Measurements from ENCODE around the gene BCAR3.
A peak's percentile ranks its signal among the peaks of the same experiment; 100 is the strongest.
"Not testable (repeated sequence)": the region's sequence is repeated elsewhere in the genome, so short reads cannot be mapped to it uniquely, and the experiment has no call there.

Gene BCAR3

GRCh38 chr1:93594603-93594880, 87.1 kb downstream of the BCAR3 start:
- TF ChIP-seq CTCF (IDR thresholded peaks at IDR 0.05; ENCODE audit: low read depth, low read length): no peak
- no peak for DNase-seq (ENCODE audit: low read depth, low spot score)
- H3K4me3 ChIP-seq (ENCODE audit: low read depth, low read length): no peak overlapping the region
- in situ Hi-C loops (cut with HindIII; ENCODE audit: low sequenced_read_pairs): no loop called here

GRCh38 chr1:93593854-93594602, 87.6 kb downstream of the BCAR3 start:
- in situ Hi-C loops (cut with HindIII; ENCODE audit: low sequenced_read_pairs): no loop called here
- no peak overlapping the region for H3K4me3 ChIP-seq (ENCODE audit: low read depth, low read length)
- no peak for TF ChIP-seq CTCF (IDR thresholded peaks at IDR 0.05; ENCODE audit: low read depth, low read length)
- DNase-seq (ENCODE audit: low read depth, low spot score): no peak

GRCh38 chr1:93592551-93592949, 89.1 kb downstream of the BCAR3 start:
- H3K4me3 ChIP-seq (ENCODE audit: low read depth, low read length): no peak overlapping the region
- in situ Hi-C loops (cut with HindIII; ENCODE audit: low sequenced_read_pairs): no loop called here
- no peak for DNase-seq (ENCODE audit: low read depth, low spot score)
- no peak for TF ChIP-seq CTCF (IDR thresholded peaks at IDR 0.05; ENCODE audit: low read depth, low read length)

GRCh38 chr1:93591676-93592550, 89.7 kb downstream of the BCAR3 start:
- no peak overlapping the region for H3K4me3 ChIP-seq (ENCODE audit: low read depth, low read length)
- in situ Hi-C loops (cut with HindIII; ENCODE audit: low sequenced_read_pairs): no loop called here
- DNase-seq (ENCODE audit: low read depth, low spot score): no peak
- no peak for TF ChIP-seq CTCF (IDR thresholded peaks at IDR 0.05; ENCODE audit: low read depth, low read length)

- H3K4me3 ChIP-seq (ENCODE audit: low read depth, low read length); in situ Hi-C loops (cut with HindIII; ENCODE audit: low sequenced_read_pairs); DNase-seq (ENCODE audit: low read depth, low spot score): not testable (repeated sequence)
These were observed 90.4 kb downstream of the BCAR3 start for GRCh38 chr1:93591291-93591675.

- in situ Hi-C loops (cut with HindIII; ENCODE audit: low sequenced_read_pairs): no loop called here
- no peak for DNase-seq (ENCODE audit: low read depth, low spot score)
- TF ChIP-seq CTCF (IDR thresholded peaks at IDR 0.05; ENCODE audit: low read depth, low read length): no peak
- H3K4me3 ChIP-seq (ENCODE audit: low read depth, low read length): no peak overlapping the region
These were observed 92.7 kb downstream of the BCAR3 start for GRCh38 chr1:93588955-93589354.

- DNase-seq (ENCODE audit: low read depth, low spot score): peak; percentile 52
- in situ Hi-C loops (cut with HindIII; ENCODE audit: low sequenced_read_pairs): no loop called here
- TF ChIP-seq CTCF (IDR thresholded peaks at IDR 0.05; ENCODE audit: low read depth, low read length): no peak
- no peak overlapping the region for H3K4me3 ChIP-seq (ENCODE audit: low read depth, low read length)
These were observed 93.4 kb downstream of the BCAR3 start for GRCh38 chr1:93588206-93588605.
